Neuron (in vitro differentiated cells): ENCODE measurements around the gene B3GALT5.

Experiments
- H2AFZ ChIP-seq: one replicate; pipeline ENCODE4 v1.6.1; 2013; ENCODE audit warnings: low read depth, mild to moderate bottlenecking, inconsistent platforms, low read length, moderate library complexity
- H3K27me3 ChIP-seq: one replicate; pipeline ENCODE4 v1.6.1; 2013; ENCODE audit warnings: low read length; ENCODE audit not compliant: insufficient read depth
- H3K36me3 ChIP-seq: one replicate; pipeline ENCODE4 v1.6.1; 2013; ENCODE audit warnings: low read length; ENCODE audit not compliant: insufficient read depth
- H3K4me1 ChIP-seq: one replicate; pipeline ENCODE4 v1.6.1; 2013; ENCODE audit warnings: low read length; ENCODE audit not compliant: insufficient read depth
- H3K4me3 ChIP-seq: 2 replicates; pipeline ENCODE4 v1.5.1; 2013; ENCODE audit warnings: mild to moderate bottlenecking, low read length, moderate library complexity
- H3K9me3 ChIP-seq: one replicate; pipeline ENCODE4 v1.6.1; 2013; ENCODE audit warnings: low read length

B3GALT5 gene

DNA sequence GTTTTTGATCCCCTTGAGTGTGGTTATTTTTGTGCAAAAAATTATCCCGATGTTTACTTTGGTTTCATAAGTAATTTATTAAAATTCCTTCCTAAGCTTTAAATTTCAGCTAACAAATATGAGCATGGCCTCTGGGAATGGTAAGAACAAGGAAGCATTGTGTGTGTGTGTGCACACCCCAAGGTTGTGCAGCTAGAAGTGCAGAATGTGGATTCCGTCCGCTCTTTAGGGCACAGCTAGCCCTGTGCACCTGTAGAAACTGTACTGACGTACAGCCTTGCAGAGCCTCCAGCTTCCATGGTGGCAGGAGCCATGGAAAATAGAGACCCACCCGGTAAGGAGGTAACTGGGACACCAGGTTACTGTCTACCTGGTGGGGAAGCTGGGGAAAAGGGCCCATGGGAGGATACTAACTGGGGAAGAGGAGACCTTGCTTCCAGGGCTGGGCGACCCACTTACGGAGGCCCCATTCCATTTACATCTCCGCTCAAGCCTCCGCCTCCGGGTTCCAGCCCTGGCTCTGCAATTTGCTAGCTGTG is 54.7 kb downstream of the B3GALT5 start:
- Histone ChIP-seq H2AFZ (no peak overlapping the region), H3K9me3 (peaks cover 2% of the 10 kb centered on the region), H3K27me3 (no peaks in the 10 kb centered on the region), H3K36me3 (no peaks in the 10 kb centered on the region), H3K4me1 (peaks cover 14% of the 10 kb centered on the region), H3K4me3 (no peak overlapping the region)

DNA sequence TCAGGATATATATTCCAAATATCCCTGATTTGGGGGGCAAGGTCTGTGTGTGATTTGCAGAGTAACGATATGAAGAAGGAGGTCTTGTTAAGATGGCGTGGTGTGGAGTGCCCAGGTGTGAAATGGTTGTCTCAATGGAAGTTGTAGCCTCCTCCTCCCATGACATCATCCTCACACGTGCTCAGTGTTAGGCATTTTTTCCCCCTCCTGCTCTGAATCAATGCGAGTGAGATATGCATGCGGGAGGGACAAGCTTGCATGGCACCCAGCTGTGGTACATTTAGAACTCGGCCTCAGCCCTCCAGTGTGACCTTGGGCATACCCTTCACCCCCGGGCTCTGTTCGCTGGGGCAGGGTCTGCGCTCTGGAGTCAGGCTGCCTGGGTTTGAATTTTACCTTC is 55.6 kb downstream of the B3GALT5 start:
- H3K4me1 ChIP-seq, result peaks cover 5% of the 10 kb centered on the region
- no peaks in the 10 kb centered on the region for H3K36me3 ChIP-seq
- no peaks in the 10 kb centered on the region for H3K27me3 ChIP-seq
- H3K4me3 ChIP-seq, result no peak overlapping the region
- H3K9me3 ChIP-seq, result peaks cover 2% of the 10 kb centered on the region
- no peak overlapping the region for H2AFZ ChIP-seq

DNA sequence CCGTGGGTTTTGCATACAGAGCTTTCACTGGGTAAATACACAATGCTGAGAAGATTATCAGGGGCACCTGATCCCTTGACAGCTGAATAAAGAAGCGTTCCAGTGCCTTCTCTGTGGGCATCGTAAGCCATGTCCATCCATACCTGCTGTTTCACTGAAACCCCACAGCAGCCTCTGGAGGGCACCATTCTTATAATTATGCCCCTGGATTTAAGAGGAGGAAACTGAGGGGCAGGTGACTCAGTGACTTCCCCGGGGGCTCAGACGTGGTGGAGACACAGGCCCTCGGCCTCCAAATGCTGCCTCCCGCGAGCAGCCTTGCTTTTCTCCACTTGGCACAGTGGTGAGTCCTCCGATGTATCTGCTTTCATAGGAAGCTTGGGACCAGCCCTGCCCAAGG is 56.7 kb downstream of the B3GALT5 start:
- Histone ChIP-seq H3K4me3 (no peak overlapping the region), H3K9me3 (peaks cover 2% of the 10 kb centered on the region), H2AFZ (no peak overlapping the region), H3K27me3 (no peaks in the 10 kb centered on the region), H3K4me1 (no peaks in the 10 kb centered on the region), H3K36me3 (no peaks in the 10 kb centered on the region)

DNA sequence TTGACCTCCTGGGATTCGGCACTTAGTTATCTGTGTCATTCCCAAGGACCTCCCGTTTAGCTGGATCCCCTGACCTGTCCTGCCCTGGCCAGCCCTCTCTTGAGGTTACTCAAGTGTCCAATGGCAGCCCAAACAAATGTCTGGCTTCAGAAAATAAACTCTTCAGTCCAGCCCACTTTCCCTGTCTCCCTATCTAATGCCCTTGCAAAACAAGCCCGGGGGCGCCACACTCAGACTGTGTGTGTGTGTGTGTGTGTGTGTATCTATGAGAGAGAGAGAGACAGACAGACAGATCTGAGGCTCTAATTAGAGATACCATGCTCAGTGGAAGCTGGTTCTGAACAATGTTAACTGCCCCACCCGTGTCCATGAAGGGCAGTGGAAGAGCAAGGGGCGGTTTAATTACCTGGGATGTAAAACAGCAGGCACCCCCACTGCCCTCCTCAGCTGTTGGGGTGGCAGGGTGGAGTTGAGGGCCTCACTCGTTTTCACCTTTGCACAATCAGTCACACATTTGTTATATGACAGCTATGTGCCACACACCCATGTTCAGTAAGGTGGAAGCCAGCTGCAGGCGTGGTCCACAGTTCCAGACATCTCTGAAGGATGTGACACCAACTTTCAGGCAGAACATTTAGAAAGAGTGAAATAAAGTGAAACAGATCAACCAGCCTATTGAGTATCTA is 57.4 kb downstream of the B3GALT5 start:
- H3K4me3 ChIP-seq, result no peak overlapping the region
- H3K9me3 ChIP-seq, result peaks cover 2% of the 10 kb centered on the region
- no peaks in the 10 kb centered on the region for H3K4me1 ChIP-seq
- no peaks in the 10 kb centered on the region for H3K27me3 ChIP-seq
- H3K36me3 ChIP-seq, result no peaks in the 10 kb centered on the region
- H2AFZ ChIP-seq, result no peak overlapping the region

DNA sequence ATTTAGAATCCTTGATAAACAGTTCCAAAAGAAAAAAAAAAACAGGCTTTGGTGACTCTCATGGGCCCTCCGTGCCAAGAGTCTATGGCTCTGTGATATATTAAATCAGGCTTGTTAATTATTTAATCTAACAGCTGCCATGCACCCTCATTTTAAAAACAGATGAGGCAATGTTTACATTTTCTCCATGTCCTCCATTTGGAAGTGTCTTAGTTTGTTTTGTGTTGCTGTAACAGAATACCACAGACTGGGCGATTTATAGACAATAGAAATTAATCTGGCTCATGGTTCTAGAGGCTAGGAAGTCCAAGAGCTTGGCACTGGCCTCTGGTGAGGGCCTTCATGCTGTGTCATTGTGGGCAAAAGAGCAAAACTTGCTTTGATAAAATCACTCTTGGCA is 58.0 kb downstream of the B3GALT5 start:
- H3K4me3 ChIP-seq, result no peak overlapping the region

DNA sequence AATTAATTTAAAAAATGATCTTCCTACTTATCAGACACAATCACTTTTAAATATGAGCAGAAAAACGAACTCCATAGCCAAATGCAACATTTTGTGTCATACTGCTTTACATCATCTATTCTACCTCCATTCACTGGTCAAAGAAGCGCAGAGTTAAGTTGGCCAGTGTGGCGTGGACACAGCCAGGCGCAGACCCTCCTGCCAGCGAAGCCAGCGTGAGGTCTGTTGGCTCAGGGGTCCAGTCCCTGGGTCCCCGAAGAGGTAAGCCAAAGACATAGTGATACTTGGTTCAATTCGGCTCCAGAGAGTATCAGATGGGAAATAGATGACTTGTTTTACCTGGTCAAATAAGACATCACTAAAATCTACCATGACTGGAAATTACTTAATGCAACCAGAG is 59.2 kb downstream of the B3GALT5 start:
- no peaks in the 10 kb centered on the region for H3K27me3 ChIP-seq
- peaks cover 8% of the 10 kb centered on the region for H3K4me1 ChIP-seq
- H3K4me3 ChIP-seq, result no peak overlapping the region
- H3K36me3 ChIP-seq, result no peaks in the 10 kb centered on the region
- H3K9me3 ChIP-seq, result peaks cover 2% of the 10 kb centered on the region
- no peak overlapping the region for H2AFZ ChIP-seq

More for the DNA sequence above, 58.0 kb downstream of the B3GALT5 start:
- no peaks in the 10 kb centered on the region for H3K27me3 ChIP-seq
- H2AFZ ChIP-seq, result no peak overlapping the region
- H3K4me1 ChIP-seq, result no peaks in the 10 kb centered on the region
- no peaks in the 10 kb centered on the region for H3K36me3 ChIP-seq
- peaks cover 2% of the 10 kb centered on the region for H3K9me3 ChIP-seq

DNA sequence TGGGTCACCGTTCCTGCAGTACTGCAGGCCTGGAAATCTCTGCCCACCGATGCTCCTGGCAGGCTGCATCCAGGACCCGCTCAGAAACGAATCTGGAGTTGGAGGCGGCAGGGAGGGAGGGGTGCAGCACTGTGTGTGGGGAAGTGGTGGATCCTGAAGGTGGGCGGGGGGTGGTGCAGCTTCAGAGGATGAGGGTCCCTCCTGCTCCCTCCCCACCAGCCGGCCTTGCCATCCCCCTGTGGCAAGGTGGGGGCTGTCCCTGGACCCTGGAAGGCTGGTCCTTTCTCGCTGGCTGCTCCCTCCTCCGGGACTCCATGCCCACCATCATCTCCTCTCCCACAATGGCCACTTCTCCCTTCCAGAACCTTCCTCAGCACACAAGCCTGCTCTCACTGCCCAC is 60.4 kb downstream of the B3GALT5 start:
- no peaks in the 10 kb centered on the region for H3K36me3 ChIP-seq
- H3K9me3 ChIP-seq, result peaks cover 2% of the 10 kb centered on the region
- H3K27me3 ChIP-seq, result no peaks in the 10 kb centered on the region
- H3K4me1 ChIP-seq, result peaks cover 8% of the 10 kb centered on the region
- H2AFZ ChIP-seq, result no peak overlapping the region
- no peak overlapping the region for H3K4me3 ChIP-seq

DNA sequence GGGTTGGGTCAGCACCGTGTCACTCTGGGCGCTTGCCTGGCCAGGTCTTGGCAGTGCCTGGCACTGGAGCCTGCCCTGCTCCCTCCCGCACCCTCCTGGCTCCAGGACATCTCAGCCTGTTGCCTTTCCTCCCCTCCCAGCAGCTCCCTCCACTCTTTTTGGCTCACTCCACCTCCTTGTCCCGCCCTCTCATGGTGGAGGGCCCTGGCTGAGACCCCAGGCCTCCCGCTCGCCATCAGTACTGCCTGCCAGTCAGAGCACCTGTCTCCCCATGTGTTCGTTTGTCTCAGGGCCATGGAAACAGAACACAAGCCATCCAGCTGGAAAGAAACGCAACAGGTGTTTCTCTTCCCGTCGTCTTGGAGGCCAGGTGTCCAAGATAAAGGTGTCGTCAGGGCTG is 61.0 kb downstream of the B3GALT5 start:
- Histone ChIP-seq H3K27me3 (no peaks in the 10 kb centered on the region), H2AFZ (no peak overlapping the region), H3K4me1 (peaks cover 8% of the 10 kb centered on the region), H3K4me3 (no peak overlapping the region), H3K36me3 (no peaks in the 10 kb centered on the region), H3K9me3 (peaks cover 2% of the 10 kb centered on the region)

DNA sequence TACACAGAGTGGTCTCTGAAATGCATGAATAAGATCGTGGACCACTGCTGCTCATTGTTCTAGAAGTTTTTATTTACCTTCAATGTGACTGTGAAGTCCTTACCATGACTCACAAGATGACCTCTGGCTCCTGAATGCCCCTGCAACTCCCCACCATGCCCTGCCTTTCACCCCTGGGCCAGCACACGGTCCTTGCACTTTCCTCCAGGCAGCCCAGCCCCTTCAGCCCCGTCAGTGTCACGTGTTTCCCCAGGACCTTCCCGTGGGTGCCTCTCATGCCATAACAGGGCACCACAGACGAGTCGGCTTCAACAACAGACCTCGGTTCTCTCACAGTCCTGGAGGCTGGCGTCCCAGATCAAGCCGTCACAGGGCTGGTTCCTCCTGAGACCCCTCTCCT is 62.1 kb downstream of the B3GALT5 start:
- no peaks in the 10 kb centered on the region for H3K27me3 ChIP-seq
- H3K36me3 ChIP-seq, result no peaks in the 10 kb centered on the region
- H2AFZ ChIP-seq, result no peak overlapping the region
- H3K4me3 ChIP-seq, result no peak overlapping the region
- peaks cover 2% of the 10 kb centered on the region for H3K9me3 ChIP-seq
- H3K4me1 ChIP-seq, result peaks cover 8% of the 10 kb centered on the region

DNA sequence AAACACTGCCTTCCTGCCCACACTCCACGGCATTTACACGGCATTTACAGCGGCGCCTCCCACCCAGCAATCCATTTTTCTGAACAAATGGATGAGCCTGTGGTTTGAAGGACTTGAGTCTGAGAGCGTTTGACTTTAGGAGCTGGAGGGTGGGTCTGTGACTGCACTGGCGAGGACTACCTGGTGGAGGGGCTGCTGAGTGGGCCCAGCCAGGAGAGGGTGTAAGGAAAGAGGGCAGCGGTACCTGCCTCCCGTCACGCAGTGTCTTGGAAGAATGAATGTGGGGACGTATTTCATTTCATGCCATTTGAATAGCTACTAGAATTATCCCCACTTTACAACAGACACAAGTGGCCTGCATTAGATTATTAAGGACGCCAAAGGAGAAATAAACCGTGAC is 62.9 kb downstream of the B3GALT5 start:
- Histone ChIP-seq H3K4me1 (peaks cover 8% of the 10 kb centered on the region), H2AFZ (no peak overlapping the region), H3K9me3 (no peaks in the 10 kb centered on the region), H3K27me3 (no peaks in the 10 kb centered on the region), H3K4me3 (no peak overlapping the region), H3K36me3 (no peaks in the 10 kb centered on the region)

DNA sequence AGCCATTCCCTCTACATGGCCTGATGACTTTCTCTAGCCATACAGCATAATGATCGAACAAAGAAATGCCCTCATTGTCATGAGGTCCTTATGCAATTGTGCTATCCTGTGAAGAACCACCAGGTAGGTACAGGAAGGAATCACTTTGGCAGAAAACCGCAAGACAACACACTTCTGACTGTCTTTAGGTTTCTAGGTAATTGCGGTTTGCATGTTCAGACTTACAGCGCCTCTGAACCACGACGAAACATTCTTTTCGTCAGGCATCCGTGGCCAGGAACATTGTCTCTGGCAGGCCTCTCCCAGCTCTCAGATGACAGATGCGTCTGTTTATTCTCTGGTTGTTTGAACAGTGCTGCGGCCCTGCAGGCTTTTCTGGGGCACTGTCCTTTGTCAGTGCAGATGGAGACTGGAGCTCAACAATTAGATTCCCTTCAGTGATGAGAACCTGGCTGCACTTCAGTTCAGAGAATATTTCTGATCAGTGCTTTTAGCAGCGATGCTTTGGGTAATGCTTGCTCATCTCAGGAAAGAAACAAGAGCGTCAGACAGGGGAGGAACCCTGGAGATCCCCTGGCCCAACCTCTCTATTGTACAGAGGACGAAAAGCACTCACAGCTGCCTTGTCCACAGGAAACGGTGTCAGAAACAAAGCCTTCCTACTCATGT is 63.4 kb downstream of the B3GALT5 start:
- no peaks in the 10 kb centered on the region for H3K36me3 ChIP-seq
- no peaks in the 10 kb centered on the region for H3K9me3 ChIP-seq
- H3K4me3 ChIP-seq, result no peak overlapping the region
- peak overlapping the region; percentile 62 for H2AFZ ChIP-seq
- H3K4me1 ChIP-seq, result peaks cover 8% of the 10 kb centered on the region
- no peaks in the 10 kb centered on the region for H3K27me3 ChIP-seq

DNA sequence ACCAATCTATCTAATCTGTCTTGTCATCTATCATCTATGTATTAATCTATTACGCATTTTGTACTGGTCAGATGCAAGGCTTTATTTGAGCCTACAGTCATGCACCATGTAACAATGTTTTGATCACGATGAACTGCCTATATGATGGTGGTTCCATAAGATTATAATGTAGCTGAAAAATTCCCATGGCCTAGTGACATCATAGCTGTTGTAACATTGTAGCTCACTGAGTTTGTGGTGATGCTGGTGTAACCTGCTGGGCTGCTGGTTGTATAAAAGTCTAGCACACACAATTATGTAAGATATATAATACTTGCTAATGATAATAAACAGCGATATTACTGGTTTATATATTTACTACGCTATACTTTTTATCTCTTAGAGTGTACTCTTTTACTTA is 67.5 kb downstream of the B3GALT5 start:
- no peaks in the 10 kb centered on the region for H3K9me3 ChIP-seq
- no peaks in the 10 kb centered on the region for H3K36me3 ChIP-seq
- H3K4me1 ChIP-seq, result peaks cover 8% of the 10 kb centered on the region
- no peak overlapping the region for H3K4me3 ChIP-seq
- no peaks in the 10 kb centered on the region for H3K27me3 ChIP-seq
- H2AFZ ChIP-seq, result no peak overlapping the region

DNA sequence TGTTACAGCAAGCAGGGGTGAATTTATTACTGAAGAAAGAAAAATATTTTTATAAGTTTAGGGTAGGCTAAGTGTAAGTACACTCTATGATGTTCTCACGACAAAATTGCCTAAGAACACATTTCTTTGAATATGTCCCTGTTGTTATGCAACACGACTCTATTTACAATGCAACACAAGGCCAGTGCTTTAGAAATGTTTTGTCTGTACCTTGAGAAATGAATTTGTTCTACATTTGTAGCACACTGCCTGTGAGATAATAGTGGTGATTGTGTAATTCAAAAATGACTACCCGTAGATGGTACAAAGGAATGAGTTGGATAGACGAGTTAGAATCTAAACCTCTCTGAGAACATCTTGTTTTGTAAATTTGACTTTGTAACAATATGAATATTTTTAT is 68.5 kb downstream of the B3GALT5 start:
- H3K9me3 ChIP-seq, result no peaks in the 10 kb centered on the region
- H3K4me1 ChIP-seq, result peaks cover 3% of the 10 kb centered on the region
- H3K36me3 ChIP-seq, result no peaks in the 10 kb centered on the region
- no peak overlapping the region for H3K4me3 ChIP-seq
- no peaks in the 10 kb centered on the region for H3K27me3 ChIP-seq
- H2AFZ ChIP-seq, result no peak overlapping the region
